ENCODE measurements around the gene RWDD3. TPM values are rescaled to one million over a fixed set of nuclear protein-coding genes. Genes with fewer than 3 reads are reported as not detected.

Gene RWDD3
- total RNA-seq, 1 donor from 2014 or later = 11.7 TPM

- DNase-seq (ENCODE audit: low spot score) = no peak
- ATAC-seq = no peak
Measured at GRCh38 chr1:95281781-95282517, 47.9 kb downstream of the RWDD3 start.

GRCh38 chr1:95282518-95282895 lies 48.5 kb downstream of the RWDD3 start:
- no peak for DNase-seq (ENCODE audit: low spot score)

GRCh38 chr1:95284420-95284819 lies 50.4 kb downstream of the RWDD3 start:
- ATAC-seq (no peak), DNase-seq (ENCODE audit: low spot score) (no peak)

More at GRCh38 chr1:95282518-95282895, 48.5 kb downstream of the RWDD3 start:
- ATAC-seq = no peak

- DNase-seq (ENCODE audit: low spot score) = no peak
- peak; percentile 77 for ATAC-seq
Measured at GRCh38 chr1:95286479-95286878, 52.5 kb downstream of the RWDD3 start.

GRCh38 chr1:95287081-95287480 lies 53.1 kb downstream of the RWDD3 start:
- no peak for DNase-seq (ENCODE audit: low spot score)
- ATAC-seq = peak; percentile 34

- DNase-seq (ENCODE audit: low spot score) (no peak), ATAC-seq (no peak)
Measured at GRCh38 chr1:95287825-95288224, 53.8 kb downstream of the RWDD3 start.

Other genes with a start within 250 kb of the RWDD3 start
- 5.4 TPM for gene ALG14, start 161.3 kb upstream of the RWDD3 start, total RNA-seq
- gene TLCD4, start 116.9 kb upstream of the RWDD3 start, total RNA-seq = 174 TPM